SK-MEL-5 (cell line): ENCODE data around the gene SCRN1. TPM values are rescaled to one million over a fixed set of nuclear protein-coding genes. Genes with fewer than 3 reads are reported as not detected.

Experiments used
- DNase-seq: peaks from one replicate; pipeline ENCODE4 v3.0.0-alpha.2; 2016; ENCODE audit warnings: low read depth, low spot score
- in situ Hi-C: cut with HindIII; loops from 2 replicates; pipeline ENCODE4 v1.10.0; 2016; ENCODE audit warnings: low sequenced_read_pairs, high pct_unique_total_duplicates, low pct_unique_long_range_greater_than_20kb
- small RNA-seq, 2 experiments: library from RNA; depleted of rRNA; stranded (forward); fragments of <200 nt; gene quantifications; one replicate each; pipeline ENCODE3, GENCODE V24; 2014
- total RNA-seq: library from RNA; depleted of rRNA; stranded (reverse); fragments of >200 nt; shearing (Covaris generic); gene quantifications from 2 replicates; pipeline ENCODE4 v1.2.3, GENCODE V29; 2014; rRNA removed

SCRN1 gene
- total RNA-seq, 1 experiment from 2014 or later, result 64.5 TPM

- in situ Hi-C loops, result no loop called here
- no peak for DNase-seq
These were observed 102.8 kb downstream of the SCRN1 start for GRCh38 chr7:29886827-29887226.

GRCh38 chr7:29885626-29886025 lies 104.0 kb downstream of the SCRN1 start:
- in situ Hi-C loops, result no loop called here
- no peak for DNase-seq

- DNase-seq, result no peak
- in situ Hi-C loops, result no loop called here
These were observed 105.0 kb downstream of the SCRN1 start for GRCh38 chr7:29884399-29885272.

GRCh38 chr7:29883462-29884398 lies 105.9 kb downstream of the SCRN1 start:
- in situ Hi-C loops, result no loop called here
- no peak for DNase-seq

GRCh38 chr7:29882481-29882880 lies 107.1 kb downstream of the SCRN1 start:
- in situ Hi-C loops, result no loop called here

GRCh38 chr7:29881724-29882123 lies 107.9 kb downstream of the SCRN1 start:
- in situ Hi-C loops, result no loop called here
- peak; percentile 58 for DNase-seq

More at GRCh38 chr7:29882481-29882880, 107.1 kb downstream of the SCRN1 start:
- no peak for DNase-seq

GRCh38 chr7:29879609-29880008 lies 110.0 kb downstream of the SCRN1 start:
- DNase-seq, result no peak
- in situ Hi-C loops, result no loop called here

GRCh38 chr7:29878081-29878688 lies 111.4 kb downstream of the SCRN1 start:
- in situ Hi-C loops, result no loop called here
- DNase-seq, result peak; percentile 76

GRCh38 chr7:29877196-29877595 lies 112.4 kb downstream of the SCRN1 start:
- DNase-seq, result peak; percentile 100
- in situ Hi-C loops, result no loop called here

GRCh38 chr7:29875741-29876140 lies 113.9 kb downstream of the SCRN1 start:
- in situ Hi-C loops, result no loop called here
- no peak for DNase-seq

- DNase-seq, result no peak
- in situ Hi-C loops, result no loop called here
These were observed 115.8 kb downstream of the SCRN1 start for GRCh38 chr7:29873644-29874294.

GRCh38 chr7:29871787-29872398 lies 117.7 kb downstream of the SCRN1 start:
- DNase-seq, result no peak
- in situ Hi-C loops, result no loop called here

Small RNA genes within 50 kb of the gene (small RNA-seq; reads per million reads assigned to genes)
- gene RF01210, result 0 to 0.08 reads per million in 2 experiments

Other genes starting within 250 kb of the SCRN1 start
- gene WIPF3, start 183.3 kb downstream of the SCRN1 start, total RNA-seq, result 3.6 and 4.1 TPM in 2 replicates
- gene FKBP14, start 36.9 kb upstream of the SCRN1 start, total RNA-seq, result 42.9 and 43.3 TPM in 2 replicates
- 18.6 and 20.6 TPM in 2 replicates for gene PLEKHA8, start 38.6 kb upstream of the SCRN1 start, total RNA-seq
- 99.2 and 112 TPM in 2 replicates for gene MTURN, start 145.2 kb upstream of the SCRN1 start, total RNA-seq